IMR-90 (cell line): Measurements from ENCODE around the gene FAM89B. TPM values are rescaled to one million over a fixed set of nuclear protein-coding genes. Genes with fewer than 3 reads are reported as not detected.

Experiments used
- ATAC-seq: fragments of 200-7000 bp; cut with Tn5 transposase; 2 replicates; pipeline ENCODE4 v1.9.1; 2020; ENCODE audit warnings: low read depth, mild to moderate bottlenecking, moderate library complexity
- BruUV-seq: library from RNA; stranded (reverse); fragments of 400-500 nt; replicated peaks from 2 replicates; lab custom pipeline; 2021; lab: Mats Ljungman, UMichigan
- CTCF ChIA-PET: fragments of 300-600 bp; formaldehyde crosslinking; extraction: SDS; loops from one replicate; lab custom pipeline; 2021; ENCODE audit warnings: antibody characterized with exemption; lab: Yijun Ruan, JAX
- POLR2A ChIA-PET: fragments of 300-600 bp; sonication (Branson Sonifier 250); formaldehyde crosslinking; loops from one replicate; lab custom pipeline; 2022; ENCODE audit warnings: antibody characterized with exemption; ENCODE audit not compliant: unreplicated experiment; lab: Charles Lee
- DNase-seq: peaks from one replicate; pipeline ENCODE4 v3.0.0; 2013
- H2AFZ ChIP-seq: replicated peaks from 2 replicates; pipeline ENCODE3; 2013; ENCODE audit warnings: low read length, mild to moderate bottlenecking; ENCODE audit not compliant: poor library complexity
- H2AK5ac ChIP-seq: 2 replicates; pipeline ENCODE4 v1.6.1; 2013; ENCODE audit warnings: low read depth, low read length, inconsistent platforms
- H2AK9ac ChIP-seq: replicated peaks from 2 replicates; pipeline ENCODE3; 2013; ENCODE audit warnings: mild to moderate bottlenecking, low read depth, low read length, moderate library complexity; ENCODE audit not compliant: poor library complexity
- H2BK120ac ChIP-seq: 2 replicates; pipeline ENCODE4 v1.6.1; 2013; ENCODE audit warnings: low read depth, low read length, inconsistent platforms
- H2BK15ac ChIP-seq: 3 replicates; pipeline ENCODE4 v1.6.1; 2013; ENCODE audit warnings: low read depth, low read length, inconsistent platforms
- H2BK20ac ChIP-seq: 2 replicates; pipeline ENCODE4 v1.6.1; 2013; ENCODE audit warnings: low read depth, mild to moderate bottlenecking, inconsistent platforms, low read length, moderate library complexity
- H2BK5ac ChIP-seq: 2 replicates; pipeline ENCODE4 v1.6.1; 2013; ENCODE audit warnings: mild to moderate bottlenecking, low read depth, low read length, inconsistent platforms; ENCODE audit not compliant: poor library complexity, severe bottlenecking
- H3K14ac ChIP-seq: replicated peaks from 2 replicates; pipeline ENCODE4 v1.6.1; 2013; ENCODE audit warnings: low read depth, low read length, inconsistent platforms
- H3K18ac ChIP-seq: 2 replicates; pipeline ENCODE4 v1.6.1; 2013; ENCODE audit warnings: low read depth, low read length, control low read depth
- H3K23ac ChIP-seq: 2 replicates; pipeline ENCODE4 v1.6.1; 2013; ENCODE audit warnings: low read depth, low read length, inconsistent platforms
- H3K27ac ChIP-seq: 2 replicates; pipeline ENCODE4 v1.5.1; 2013; ENCODE audit warnings: mild to moderate bottlenecking, control low read depth, low read length; ENCODE audit not compliant: insufficient read depth
- H3K27me3 ChIP-seq: 2 replicates; pipeline ENCODE4 v1.6.1; 2013; ENCODE audit warnings: low read length; ENCODE audit not compliant: control insufficient read depth, insufficient read depth
- H3K36me3 ChIP-seq: 2 replicates; pipeline ENCODE4 v1.6.1; 2013; ENCODE audit warnings: low read length, mixed read lengths; ENCODE audit not compliant: control insufficient read depth, insufficient read depth
- H3K4ac ChIP-seq: 2 replicates; pipeline ENCODE4 v1.6.1; 2013; ENCODE audit warnings: low read depth, low read length, inconsistent platforms
- H3K4me1 ChIP-seq: 2 replicates; pipeline ENCODE4 v1.6.1; 2013; ENCODE audit warnings: low read length, mixed read lengths; ENCODE audit not compliant: control insufficient read depth, insufficient read depth
- H3K4me2 ChIP-seq: 2 replicates; pipeline ENCODE4 v1.6.1; 2013; ENCODE audit warnings: low read depth, mild to moderate bottlenecking, control low read depth, low read length, moderate library complexity
- H3K4me3 ChIP-seq: 2 replicates; pipeline ENCODE4 v1.5.1; 2013; ENCODE audit warnings: low read depth, mild to moderate bottlenecking, control low read depth, low read length, moderate library complexity; ENCODE audit not compliant: insufficient read depth
- H3K56ac ChIP-seq: 2 replicates; pipeline ENCODE4 v1.6.1; 2013; ENCODE audit warnings: low read length, inconsistent platforms; ENCODE audit not compliant: insufficient read depth; ENCODE audit errors: extremely low read depth
- H3K79me1 ChIP-seq, 2 experiments: 2 replicates each; pipeline ENCODE4 v1.6.1; 2013; ENCODE audit warnings: low read length in 2 of 2, inconsistent platforms in 1 of 2, low read depth in 1 of 2
- H3K9ac ChIP-seq: 2 replicates; pipeline ENCODE4 v1.6.1; 2013; ENCODE audit warnings: low read depth, low read length, control low read depth
- H3K9me1 ChIP-seq: 2 replicates; pipeline ENCODE4 v1.6.1; 2013; ENCODE audit warnings: low read length, inconsistent platforms; ENCODE audit not compliant: insufficient read depth
- H3K9me3 ChIP-seq: 2 replicates; pipeline ENCODE4 v1.6.1; 2013; ENCODE audit warnings: low read length; ENCODE audit not compliant: control insufficient read depth, insufficient read depth
- H4K20me1 ChIP-seq: 2 replicates; pipeline ENCODE4 v1.6.1; 2013; ENCODE audit warnings: low read length, inconsistent platforms; ENCODE audit not compliant: insufficient read depth
- H4K5ac ChIP-seq: 2 replicates; pipeline ENCODE4 v1.6.1; 2013; ENCODE audit warnings: mild to moderate bottlenecking, low read depth, low read length, control low read depth
- H4K8ac ChIP-seq, 2 experiments: 2 replicates each; pipeline ENCODE4 v1.6.1; 2013; ENCODE audit warnings: low read depth in 2 of 2, low read length in 2 of 2, control low read depth in 1 of 2, inconsistent platforms in 1 of 2
- H4K91ac ChIP-seq: 2 replicates; pipeline ENCODE4 v1.6.1; 2013; ENCODE audit warnings: low read depth, low read length, inconsistent platforms; ENCODE audit not compliant: insufficient read depth
- CEBPB ChIP-seq: IDR thresholded peaks from 2 replicates; pipeline ENCODE4 v1.6.1; 2012; ENCODE audit warnings: low read depth, low read length, improper control_type of control experiment
- CHD1 ChIP-seq: IDR thresholded peaks from 2 replicates; pipeline ENCODE4 v1.6.1; 2012; ENCODE audit warnings: low read depth, low read length, improper control_type of control experiment
- ELK1 ChIP-seq: fragments of 150-350 bp; IDR thresholded peaks from 2 replicates; pipeline ENCODE4 v1.6.1; 2016; ENCODE audit warnings: low read depth, mild to moderate bottlenecking, low read length, moderate library complexity, borderline replicate concordance
- MAFK ChIP-seq: IDR thresholded peaks from 2 replicates; pipeline ENCODE4 v1.6.1; 2012; ENCODE audit warnings: low read depth, low read length, improper control_type of control experiment
- MAZ ChIP-seq: IDR thresholded peaks from 2 replicates; pipeline ENCODE4 v1.6.1; 2012; ENCODE audit warnings: low read depth, mild to moderate bottlenecking, low read length, improper control_type of control experiment, moderate library complexity, borderline replicate concordance
- MXI1 ChIP-seq: IDR thresholded peaks from 2 replicates; pipeline ENCODE4 v1.6.1; 2012; ENCODE audit warnings: low read depth, mild to moderate bottlenecking, low read length, moderate library complexity, borderline replicate concordance
- POLR2A ChIP-seq: IDR thresholded peaks from 2 replicates; pipeline ENCODE4 v1.6.1; 2012; ENCODE audit warnings: mild to moderate bottlenecking, low read depth, low read length
- RAD21 ChIP-seq: IDR thresholded peaks from 2 replicates; pipeline ENCODE4 v1.6.1; 2012; ENCODE audit warnings: low read length, improper control_type of control experiment
- SMC3 ChIP-seq: fragments of 150-350 bp; IDR thresholded peaks from 2 replicates; pipeline ENCODE4 v1.6.1; 2016; ENCODE audit warnings: low read depth, mild to moderate bottlenecking, antibody characterized with exemption, low read length, moderate library complexity
- USF2 ChIP-seq: fragments of 150-350 bp; IDR thresholded peaks from 2 replicates; pipeline ENCODE4 v1.6.1; 2017; ENCODE audit warnings: mild to moderate bottlenecking, antibody characterized with exemption, low read length, low read depth
- WGBS, 2 experiments: methylation state at CpG; one replicate each; pipeline versions ENCODE4 v1.1.5 to v1.1.7; 2013; ENCODE audit warnings: missing lambda C conversion rate in 2 of 2; ENCODE audit not compliant: insufficient read length in 1 of 2; ENCODE audit errors: extremely low coverage in 2 of 2; 5-methylcytosine and 5-hydroxymethylcytosine counted together
- dilution Hi-C: fragments of 300-500 bp; cut with HindIII; formaldehyde crosslinking; loops from one replicate; pipeline ENCODE4 v1.14.3; 2018; ENCODE audit warnings: low sequenced_read_pairs; ENCODE audit not compliant: unreplicated experiment
- in situ Hi-C: fragments of 300-500 bp; cut with MboI; formaldehyde crosslinking; loops from 3 replicates; pipeline ENCODE4 v1.14.3; 2019; ENCODE audit warnings: low sequenced_read_pairs, inconsistent platforms, mixed read lengths
- intact Hi-C: fragments of 100-400 bp; cut with micrococcal nuclease; formaldehyde crosslinking; loops from 2 replicates; pipeline ENCODE4 v1.10.0; 2022
- polyA plus RNA-seq, 3 experiments: library from polyadenylated mRNA; depleted of rRNA; stranded (reverse); fragments of >200 nt; gene quantifications; 2 replicates each; pipeline ENCODE4 v1.2.3, GENCODE V29; 2012; ENCODE audit warnings: low replicate concordance in 1 of 3
- total RNA-seq: library from RNA; depleted of rRNA; stranded (reverse); fragments of >200 nt; gene quantifications from 2 replicates; pipeline ENCODE4 v1.2.3, GENCODE V29; 2012

The FAM89B gene
- total and polyA plus RNA-seq, 2 of the 4 experiments (the other 2 are of a cell fraction), result 12.0 to 65.5 TPM

DNA sequence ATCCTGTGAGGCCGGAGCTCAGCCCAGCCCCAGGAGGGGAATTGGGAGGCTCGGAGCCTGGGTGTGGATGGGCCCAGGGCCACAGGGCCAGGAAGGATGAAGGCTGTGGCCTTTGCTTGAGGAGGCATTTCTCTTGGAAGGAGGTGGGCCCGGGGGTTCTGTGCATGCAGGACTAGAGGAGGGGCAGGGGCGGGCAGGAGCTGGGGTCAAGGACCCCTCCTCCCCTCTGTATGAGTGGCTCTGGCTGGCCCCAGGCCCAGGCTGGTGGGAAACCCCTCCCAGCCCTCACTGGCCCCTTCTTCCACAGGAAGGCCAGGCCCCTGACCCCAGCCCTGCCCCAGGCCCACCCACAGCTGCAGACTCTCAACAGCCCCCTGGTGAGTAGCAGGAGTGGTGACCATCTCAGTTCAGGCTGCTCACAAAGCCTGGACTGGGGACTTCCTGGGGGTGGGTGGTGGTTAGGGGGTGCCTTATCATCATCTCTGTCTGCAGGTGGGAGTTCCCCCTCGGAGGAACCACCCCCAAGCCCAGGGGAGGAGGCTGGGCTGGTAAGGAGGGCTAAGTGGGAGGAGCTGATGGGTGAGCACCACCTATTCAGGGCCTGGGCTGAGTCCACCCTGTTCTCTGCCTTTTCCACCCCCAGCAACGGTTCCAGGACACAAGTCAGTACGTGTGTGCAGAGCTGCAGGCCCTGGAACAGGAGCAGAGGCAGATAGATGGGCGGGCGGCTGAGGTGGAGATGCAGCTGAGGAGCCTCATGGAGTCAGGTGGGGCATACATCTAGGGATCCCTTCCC is 17.3 kb downstream of the FAM89B start:
- in situ Hi-C loops (no loop called here), dilution Hi-C loops (no loop called here), intact Hi-C loops (loop anchor here (2.0 kb wide), 1 partner anchor 13 kb away; the partner anchor contains the start of gene EHBP1L1)
- ChIA-PET CTCF (interaction anchor here (0.9 kb wide), 1 partner anchor 49 kb away, joined by 4 read pairs; no protein-coding TSS in a partner anchor), POLR2A (interaction anchor here (0.5 kb wide), 1 partner anchor 25 kb away, joined by 5 read pairs; no protein-coding TSS in a partner anchor)
- no peaks in the 10 kb centered on the region for H3K9me3 ChIP-seq
- H2BK20ac ChIP-seq, result no peak overlapping the region
- peaks cover 9% of the 10 kb centered on the region for H4K20me1 ChIP-seq
- H2AFZ ChIP-seq, result no peak overlapping the region
- peaks cover 32% of the 10 kb centered on the region for H3K36me3 ChIP-seq
- H4K8ac ChIP-seq, result no peak overlapping the region
- H3K56ac ChIP-seq, result no peak overlapping the region
- H2BK120ac ChIP-seq, result no peak overlapping the region
- H3K14ac ChIP-seq, result no peak overlapping the region
- H3K18ac ChIP-seq, result no peak overlapping the region
- no peak overlapping the region for H2BK15ac ChIP-seq
- no peak overlapping the region for H4K91ac ChIP-seq
- H3K4me3 ChIP-seq, result no peak overlapping the region
- H3K4me1 ChIP-seq, result peaks cover 4% of the 10 kb centered on the region
- no peak overlapping the region for H2BK5ac ChIP-seq
- ATAC-seq, result no peak
- no peaks in the 10 kb centered on the region for H3K27me3 ChIP-seq
- no peak overlapping the region for H4K5ac ChIP-seq
- no peak for DNase-seq
- no TSS peak for BruUV-seq
- H2AK5ac ChIP-seq, result no peak overlapping the region
- whole genome bisulfite sequencing, 2 experiments, result no CpG with 5 or more reads among the region's 9 CpGs
- H3K9ac ChIP-seq, result no peak overlapping the region
- H2AK9ac ChIP-seq, result no peak overlapping the region
- H3K79me1 ChIP-seq, result peaks cover 0 to 16% of the 10 kb centered on the region in 2 experiments; a peak in 1 of 4 replicates
- TF ChIP-seq RAD21 (no peak), MAZ (no peak), USF2 (no peak), SMC3 (no peak), MXI1 (no peak), MAFK (no peak), POLR2A (no peak), ELK1 (no peak), CHD1 (no peak), CEBPB (no peak)
- H3K4ac ChIP-seq, result no peak overlapping the region
- no peak overlapping the region for H3K27ac ChIP-seq
- H3K9me1 ChIP-seq, result no peaks in the 10 kb centered on the region
- H3K4me2 ChIP-seq, result no peak overlapping the region
- no peak overlapping the region for H3K23ac ChIP-seq
